ENCODE measurements around the gene MSMO1. TPM values are rescaled to one million over a fixed set of nuclear protein-coding genes. Genes with fewer than 3 reads are reported as not detected.

Gene MSMO1
- total and polyA plus RNA-seq, 4 donors: 11.2 to 34.1 (median 19.1) TPM

DNA sequence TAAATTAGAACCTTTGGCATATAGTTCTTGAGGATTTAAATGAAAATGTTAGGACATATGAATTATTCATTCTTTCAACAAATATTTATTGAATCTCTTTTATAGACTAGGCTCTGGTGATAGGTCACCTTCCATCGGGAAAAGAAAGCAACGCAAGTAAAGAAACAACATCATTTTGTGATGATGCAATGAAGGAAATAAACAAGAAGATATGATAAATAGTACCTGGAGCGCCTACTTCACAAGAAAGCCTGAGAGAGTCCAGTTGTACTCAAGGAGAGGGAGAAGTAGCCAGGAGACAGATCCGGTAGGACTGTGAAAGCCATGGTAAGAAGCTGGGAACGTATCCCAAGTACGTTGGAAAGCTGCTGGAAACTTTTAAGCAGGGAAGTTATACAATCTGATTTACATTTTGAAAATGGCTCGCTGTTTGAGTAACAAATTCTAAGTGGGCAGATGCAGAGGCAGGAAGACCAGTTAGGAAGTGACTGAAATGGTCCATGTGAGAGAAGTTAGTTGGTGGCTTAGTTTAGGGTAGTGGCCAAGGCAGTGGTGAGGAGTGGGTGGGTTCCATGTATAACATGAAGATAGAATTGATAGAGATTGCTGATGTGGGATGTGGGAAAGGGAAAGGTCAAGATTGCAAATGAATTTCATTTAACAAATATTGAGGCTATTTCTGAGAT, 33.7 kb downstream of the MSMO1 start:
- Histone ChIP-seq H3K27me3 (ENCODE audit: control insufficient read depth in 1 of 2, insufficient read depth in 2 of 2, low read length in 1 of 2) (no peaks in the 10 kb centered on the region), H3K9me3 (ENCODE audit: control insufficient read depth, low read length) (no peaks in the 10 kb centered on the region), H3K36me3 (ENCODE audit: control insufficient read depth in 1 of 2, insufficient read depth in 2 of 2, low read length in 1 of 2) (no peaks in the 10 kb centered on the region), H3K4me1 (ENCODE audit: control insufficient read depth in 1 of 2, insufficient read depth in 2 of 2, low read length in 2 of 2) (no peaks in the 10 kb centered on the region), H3K4me3 (ENCODE audit: low read length in 2 of 2) (no peak overlapping the region), H3K27ac (ENCODE audit: low read depth in 1 of 2, low read length in 2 of 2) (no peak overlapping the region)
- WGBS, 2 donors: 82 to 89% methylated on average over 7 of the region's 7 CpGs
- DNase-seq: no peak
- no peak for ATAC-seq (ENCODE audit: low FRiP score)
- intact Hi-C loops (cut with DNase I): no loop called here

DNA sequence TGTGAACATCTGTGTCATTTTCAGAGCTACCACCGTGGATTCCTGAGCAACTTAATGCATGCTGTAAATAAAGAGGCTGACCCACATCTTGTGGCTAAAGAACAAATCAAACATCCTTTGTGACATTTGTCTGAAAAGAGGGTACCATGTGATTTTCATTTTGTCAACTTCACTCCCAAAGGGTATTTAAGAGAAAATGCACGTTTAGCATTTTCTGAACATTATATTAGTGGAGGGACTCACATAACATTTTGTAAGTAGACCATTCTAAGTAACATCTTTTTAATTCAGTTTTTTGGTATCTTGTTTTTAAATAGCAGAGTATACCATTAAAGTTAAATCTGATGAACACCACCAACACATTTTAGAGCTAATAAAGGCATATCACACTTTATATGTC, 34.3 kb downstream of the MSMO1 start:
- 89 to 90% methylated on average over 2 of the region's 2 CpGs for WGBS, 2 donors
- intact Hi-C loops (cut with DNase I): no loop called here
- DNase-seq: no peak
- Histone ChIP-seq H3K27ac (ENCODE audit: low read depth in 1 of 2, low read length in 2 of 2) (no peak overlapping the region), H3K4me3 (ENCODE audit: low read length in 2 of 2) (no peak overlapping the region), H3K9me3 (ENCODE audit: control insufficient read depth, low read length) (no peaks in the 10 kb centered on the region), H3K4me1 (ENCODE audit: control insufficient read depth in 1 of 2, insufficient read depth in 2 of 2, low read length in 2 of 2) (no peaks in the 10 kb centered on the region), H3K27me3 (ENCODE audit: control insufficient read depth in 1 of 2, insufficient read depth in 2 of 2, low read length in 1 of 2) (no peaks in the 10 kb centered on the region), H3K36me3 (ENCODE audit: control insufficient read depth in 1 of 2, insufficient read depth in 2 of 2, low read length in 1 of 2) (no peaks in the 10 kb centered on the region)
- ATAC-seq (ENCODE audit: low FRiP score): no peak

DNA sequence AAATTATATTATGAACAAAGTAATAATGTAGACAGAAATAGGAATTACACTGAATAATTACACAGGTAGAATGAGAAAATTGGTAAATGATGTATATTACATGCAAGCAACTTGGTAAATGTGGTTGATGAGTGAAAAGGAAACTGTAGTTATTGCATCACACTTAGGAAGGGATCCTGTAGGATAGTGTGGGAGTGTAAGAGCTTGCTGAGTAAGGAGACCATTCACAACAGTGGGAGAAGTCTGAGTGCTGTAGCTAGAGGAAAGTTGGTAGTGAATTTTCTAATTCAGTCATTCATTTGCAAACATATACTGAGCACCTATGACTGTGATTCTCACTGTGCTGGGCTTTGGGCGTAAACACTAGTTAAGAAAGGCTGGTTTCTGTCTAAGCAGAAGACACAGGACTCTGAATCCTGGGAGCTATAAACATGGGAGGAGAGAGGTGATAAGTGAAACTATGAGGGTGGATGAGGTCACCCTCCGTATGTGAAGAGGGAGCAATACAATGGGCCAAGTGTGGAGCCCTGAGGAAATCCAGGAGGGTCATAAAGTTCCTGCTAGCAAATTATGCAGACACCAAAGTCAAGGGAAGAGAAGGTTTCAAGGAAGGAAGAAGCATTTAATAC, 37.1 kb downstream of the MSMO1 start:
- DNase-seq: no peak

DNA sequence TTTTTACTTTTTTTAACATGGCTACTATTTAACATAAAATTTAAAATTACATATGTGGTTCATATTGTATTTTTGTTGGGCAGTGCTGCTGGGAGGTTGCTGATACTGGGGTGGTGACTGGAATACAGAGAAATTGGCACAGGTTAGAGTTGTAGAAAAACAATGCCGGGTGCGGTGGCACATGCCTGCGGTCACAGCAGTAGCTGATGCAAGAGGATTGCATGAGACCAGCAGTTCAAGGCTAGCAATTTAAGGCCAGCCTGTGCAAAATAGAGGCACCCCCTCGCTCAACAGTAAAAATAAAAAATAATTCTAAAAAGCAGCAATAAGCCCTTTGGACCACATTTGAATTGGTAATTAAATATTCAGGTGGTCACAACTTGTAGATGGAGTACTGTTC, 39.6 kb downstream of the MSMO1 start:
- Histone ChIP-seq H3K4me1 (ENCODE audit: control insufficient read depth in 1 of 2, insufficient read depth in 2 of 2, low read length in 2 of 2) (no peaks in the 10 kb centered on the region), H3K36me3 (ENCODE audit: control insufficient read depth in 1 of 2, insufficient read depth in 2 of 2, low read length in 1 of 2) (no peaks in the 10 kb centered on the region), H3K9me3 (ENCODE audit: control insufficient read depth, low read length) (no peaks in the 10 kb centered on the region), H3K27me3 (ENCODE audit: control insufficient read depth in 1 of 2, insufficient read depth in 2 of 2, low read length in 1 of 2) (no peaks in the 10 kb centered on the region), H3K27ac (ENCODE audit: low read depth in 1 of 2, low read length in 2 of 2) (no peak overlapping the region), H3K4me3 (ENCODE audit: low read length in 2 of 2) (no peak overlapping the region)
- WGBS, 2 donors: 52 to 69% methylated on average over 4 of the region's 4 CpGs
- intact Hi-C loops (cut with DNase I): no loop called here
- DNase-seq (no peak), ATAC-seq (ENCODE audit: low FRiP score) (no peak)

More for the DNA sequence above, 37.1 kb downstream of the MSMO1 start:
- no peaks in the 10 kb centered on the region for H3K9me3 ChIP-seq (ENCODE audit: control insufficient read depth, low read length)
- H3K4me1 ChIP-seq (ENCODE audit: control insufficient read depth in 1 of 2, insufficient read depth in 2 of 2, low read length in 2 of 2): no peaks in the 10 kb centered on the region
- H3K4me3 ChIP-seq (ENCODE audit: low read length in 2 of 2): no peak overlapping the region
- H3K27ac ChIP-seq (ENCODE audit: low read depth in 1 of 2, low read length in 2 of 2): no peak overlapping the region
- no peaks in the 10 kb centered on the region for H3K27me3 ChIP-seq (ENCODE audit: control insufficient read depth in 1 of 2, insufficient read depth in 2 of 2, low read length in 1 of 2)
- no peak for ATAC-seq (ENCODE audit: low FRiP score)
- 74 to 77% methylated on average over 2 of the region's 2 CpGs for WGBS, 2 donors
- intact Hi-C loops (cut with DNase I): no loop called here
- no peaks in the 10 kb centered on the region for H3K36me3 ChIP-seq (ENCODE audit: control insufficient read depth in 1 of 2, insufficient read depth in 2 of 2, low read length in 1 of 2)

DNA sequence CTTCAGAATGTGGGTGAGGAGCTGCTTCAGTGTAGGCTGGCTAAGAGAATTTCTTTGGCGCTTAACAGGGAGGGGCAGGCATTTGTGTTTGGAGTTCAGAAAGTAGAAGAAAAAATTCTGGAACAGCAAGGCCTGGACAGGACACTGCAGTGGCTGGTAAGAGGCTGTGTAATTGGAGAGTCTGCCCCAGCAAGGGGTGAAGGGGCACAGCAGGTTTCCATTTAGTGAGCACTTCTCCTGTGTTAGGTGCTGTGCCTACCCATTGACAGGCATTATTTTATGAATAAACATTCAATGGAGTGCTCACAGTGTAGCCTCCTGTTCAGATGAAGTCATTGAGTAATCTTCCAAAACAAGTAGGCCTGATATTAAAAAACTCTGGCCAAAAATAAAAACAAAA, 40.6 kb downstream of the MSMO1 start:
- H3K4me1 ChIP-seq (ENCODE audit: control insufficient read depth in 1 of 2, insufficient read depth in 2 of 2, low read length in 2 of 2): no peaks in the 10 kb centered on the region
- H3K4me3 ChIP-seq (ENCODE audit: low read length in 2 of 2): no peak overlapping the region
- H3K27ac ChIP-seq (ENCODE audit: low read depth in 1 of 2, low read length in 2 of 2): no peak overlapping the region
- DNase-seq (no peak), ATAC-seq (ENCODE audit: low FRiP score) (no peak)
- H3K9me3 ChIP-seq (ENCODE audit: control insufficient read depth, low read length): no peaks in the 10 kb centered on the region
- intact Hi-C loops (cut with DNase I): no loop called here
- 92 to 100% methylated on average over 1 of the region's 1 CpG for WGBS, 2 donors
- no peaks in the 10 kb centered on the region for H3K27me3 ChIP-seq (ENCODE audit: control insufficient read depth in 1 of 2, insufficient read depth in 2 of 2, low read length in 1 of 2)
- no peaks in the 10 kb centered on the region for H3K36me3 ChIP-seq (ENCODE audit: control insufficient read depth in 1 of 2, insufficient read depth in 2 of 2, low read length in 1 of 2)

DNA sequence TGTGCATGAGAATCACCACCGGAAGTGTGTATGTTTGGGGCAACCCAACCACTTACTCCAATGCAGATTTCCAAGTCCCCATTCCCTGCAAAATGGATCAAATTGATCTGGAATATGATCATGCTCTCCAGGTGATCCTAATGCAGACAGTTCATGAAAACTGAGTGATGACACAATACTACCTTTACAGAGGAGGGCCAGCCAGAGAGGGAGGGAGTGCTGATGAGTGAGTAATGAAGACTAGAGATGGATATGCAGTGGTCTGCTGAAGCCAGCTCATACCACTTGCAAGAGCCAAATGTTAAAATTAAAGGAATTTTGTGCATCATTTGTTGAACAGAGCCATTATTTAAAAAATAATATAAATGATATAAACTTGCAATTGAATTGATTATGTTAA, 41.1 kb downstream of the MSMO1 start:
- DNase-seq: no peak
- no peaks in the 10 kb centered on the region for H3K4me1 ChIP-seq (ENCODE audit: control insufficient read depth in 1 of 2, insufficient read depth in 2 of 2, low read length in 2 of 2)
- H3K36me3 ChIP-seq (ENCODE audit: control insufficient read depth in 1 of 2, insufficient read depth in 2 of 2, low read length in 1 of 2): no peaks in the 10 kb centered on the region
- H3K4me3 ChIP-seq (ENCODE audit: low read length in 2 of 2): no peak overlapping the region
- no peaks in the 10 kb centered on the region for H3K27me3 ChIP-seq (ENCODE audit: control insufficient read depth in 1 of 2, insufficient read depth in 2 of 2, low read length in 1 of 2)
- no peaks in the 10 kb centered on the region for H3K9me3 ChIP-seq (ENCODE audit: control insufficient read depth, low read length)
- ATAC-seq (ENCODE audit: low FRiP score): no peak
- intact Hi-C loops (cut with DNase I): no loop called here
- 95 to 100% methylated on average over 1 of the region's 1 CpG for WGBS, 2 donors
- H3K27ac ChIP-seq (ENCODE audit: low read depth in 1 of 2, low read length in 2 of 2): no peak overlapping the region

DNA sequence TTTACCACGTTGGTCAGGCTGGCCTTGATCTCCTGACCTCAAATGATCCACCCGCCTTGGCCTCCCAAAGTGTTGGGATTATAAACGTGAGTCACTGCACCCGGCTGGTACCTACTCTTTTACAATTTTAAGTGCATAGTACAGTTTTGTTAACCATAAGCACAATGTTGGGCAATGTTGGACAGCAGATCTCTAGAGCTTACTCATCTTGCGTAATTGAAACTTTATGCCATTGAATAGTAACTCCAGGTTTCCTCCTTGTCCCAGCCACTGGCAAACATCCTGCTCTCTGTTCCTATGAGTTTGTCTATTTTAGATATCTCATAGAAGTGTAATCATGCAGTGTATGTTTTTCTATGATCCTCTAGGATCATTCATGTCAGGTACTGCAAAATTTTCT, 42.1 kb downstream of the MSMO1 start:
- WGBS, 2 donors: 73 to 87% methylated on average over 5 of the region's 5 CpGs
- no peaks in the 10 kb centered on the region for H3K4me1 ChIP-seq (ENCODE audit: control insufficient read depth in 1 of 2, insufficient read depth in 2 of 2, low read length in 2 of 2)
- H3K9me3 ChIP-seq (ENCODE audit: control insufficient read depth, low read length): no peaks in the 10 kb centered on the region
- H3K36me3 ChIP-seq (ENCODE audit: control insufficient read depth in 1 of 2, insufficient read depth in 2 of 2, low read length in 1 of 2): no peaks in the 10 kb centered on the region
- no peaks in the 10 kb centered on the region for H3K27me3 ChIP-seq (ENCODE audit: control insufficient read depth in 1 of 2, insufficient read depth in 2 of 2, low read length in 1 of 2)
- ATAC-seq (ENCODE audit: low FRiP score): no peak
- no peak for DNase-seq
- intact Hi-C loops (cut with DNase I): no loop called here
- H3K4me3 ChIP-seq (ENCODE audit: low read length in 2 of 2): no peak overlapping the region
- H3K27ac ChIP-seq (ENCODE audit: low read depth in 1 of 2, low read length in 2 of 2): no peak overlapping the region

DNA sequence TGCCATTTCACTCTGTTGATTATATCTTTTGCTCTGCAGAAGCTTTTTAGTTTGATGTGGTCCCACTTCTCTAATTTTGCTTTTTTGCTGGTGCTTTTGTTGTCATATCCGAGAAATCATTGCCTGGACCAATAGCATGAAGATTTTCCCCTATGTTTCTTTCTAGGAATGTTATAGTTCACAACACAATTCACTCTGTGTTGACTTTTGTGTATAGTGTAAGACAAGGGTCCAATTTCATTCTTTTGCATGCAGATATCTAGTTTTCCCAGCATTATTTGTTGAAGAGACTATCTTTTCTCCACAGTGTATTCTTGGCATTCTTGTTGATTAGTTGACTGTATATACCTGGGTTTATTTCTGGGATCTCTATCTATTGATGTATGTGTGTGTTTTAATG, 43.1 kb downstream of the MSMO1 start:
- Histone ChIP-seq H3K27me3 (ENCODE audit: control insufficient read depth in 1 of 2, insufficient read depth in 2 of 2, low read length in 1 of 2) (no peaks in the 10 kb centered on the region), H3K27ac (ENCODE audit: low read depth in 1 of 2, low read length in 2 of 2) (no peak overlapping the region), H3K4me3 (ENCODE audit: low read length in 2 of 2) (no peak overlapping the region), H3K9me3 (ENCODE audit: control insufficient read depth, low read length) (peaks cover 3% of the 10 kb centered on the region), H3K4me1 (ENCODE audit: control insufficient read depth in 1 of 2, insufficient read depth in 2 of 2, low read length in 2 of 2) (no peaks in the 10 kb centered on the region), H3K36me3 (ENCODE audit: control insufficient read depth in 1 of 2, insufficient read depth in 2 of 2, low read length in 1 of 2) (no peaks in the 10 kb centered on the region)
- no peak for ATAC-seq (ENCODE audit: low FRiP score)
- intact Hi-C loops (cut with DNase I): no loop called here
- WGBS, 2 donors: 93 to 100% methylated on average over 1 of the region's 1 CpG
- no peak for DNase-seq

DNA sequence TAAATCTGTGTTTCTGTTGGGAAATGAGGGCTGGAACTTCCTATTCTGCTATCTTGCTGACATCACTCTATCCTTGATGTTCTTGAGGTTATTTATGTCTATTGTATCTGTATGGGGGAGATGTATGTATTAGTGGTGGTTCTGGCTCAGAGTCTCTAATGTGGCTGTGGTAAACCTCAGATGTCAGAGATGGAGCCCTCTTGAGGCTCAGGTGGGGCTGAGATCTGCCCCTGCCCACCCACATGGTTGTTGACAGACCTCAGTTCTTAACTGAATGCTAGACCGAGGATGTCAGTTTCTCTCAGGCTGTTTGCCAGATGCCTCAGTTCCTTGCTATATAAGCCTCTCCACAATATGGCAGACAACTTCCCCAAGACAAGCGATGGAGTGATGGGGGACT, 48.0 kb downstream of the MSMO1 start:
- ATAC-seq (ENCODE audit: low FRiP score) (no peak), DNase-seq (no peak)
- no peaks in the 10 kb centered on the region for H3K27me3 ChIP-seq (ENCODE audit: control insufficient read depth in 1 of 2, insufficient read depth in 2 of 2, low read length in 1 of 2)
- no peaks in the 10 kb centered on the region for H3K36me3 ChIP-seq (ENCODE audit: control insufficient read depth in 1 of 2, insufficient read depth in 2 of 2, low read length in 1 of 2)
- H3K27ac ChIP-seq (ENCODE audit: low read depth in 1 of 2, low read length in 2 of 2): no peak overlapping the region
- 89 to 94% methylated on average over 2 of the region's 2 CpGs for WGBS, 2 donors
- H3K4me3 ChIP-seq (ENCODE audit: low read length in 2 of 2): no peak overlapping the region
- peaks cover 5% of the 10 kb centered on the region for H3K9me3 ChIP-seq (ENCODE audit: control insufficient read depth, low read length)
- intact Hi-C loops (cut with DNase I): loop anchor here in 1 of 2 donors (5.0 kb wide), 1 partner anchor 87 kb away; no protein-coding TSS in a partner anchor
- H3K4me1 ChIP-seq (ENCODE audit: control insufficient read depth in 1 of 2, insufficient read depth in 2 of 2, low read length in 2 of 2): no peaks in the 10 kb centered on the region

All from aorta (tissue), 5 donors.